HT-29 (cell line): ENCODE results near the gene ITGA1. TPM values are rescaled to one million over a fixed set of nuclear protein-coding genes. Genes with fewer than 3 reads are reported as not detected.
"Not testable (repeated sequence)": the region's sequence is repeated elsewhere in the genome, so short reads cannot be mapped to it uniquely, and the experiment has no call there.

ENCODE experiments used
- DNase-seq: peaks from one replicate; pipeline ENCODE4 v3.0.0-alpha.2; 2015; ENCODE audit warnings: low spot score
- total RNA-seq: library from RNA; depleted of rRNA; stranded (reverse); fragments of >200 nt; shearing (Covaris generic); gene quantifications from 2 replicates; pipeline ENCODE4 v1.2.3, GENCODE V29; 2014; rRNA removed

ITGA1 gene
- 22.6 and 39.5 TPM in 2 replicates for total RNA-seq

GRCh38 chr5:52787600-52788504, at the start of gene ITGA1, which contains the start of gene PELO:
Gene ITGA1 (plus strand): TSS chr5:52787916. CDS start chr5:52788354, 438 bp downstream.
Gene PELO (plus strand): TSS chr5:52787916. CDS start chr5:52800395, 12,479 bp downstream.
- peak; percentile 91 for DNase-seq

- no peak for DNase-seq
Measured at GRCh38 chr5:52738095-52738506, 49.6 kb upstream of the ITGA1 start.

GRCh38 chr5:52740007-52740406, 47.7 kb upstream of the ITGA1 start:
- DNase-seq = no peak

- DNase-seq = no peak
Measured at GRCh38 chr5:52743012-52743411, 44.7 kb upstream of the ITGA1 start.

GRCh38 chr5:52743529-52743928, 44.2 kb upstream of the ITGA1 start:
- DNase-seq = no peak

GRCh38 chr5:52743970-52744369, 43.7 kb upstream of the ITGA1 start:
- DNase-seq = no peak

- DNase-seq = not testable (repeated sequence)
Measured at GRCh38 chr5:52744867-52745458, 42.8 kb upstream of the ITGA1 start.

GRCh38 chr5:52746539-52746938, 41.2 kb upstream of the ITGA1 start:
- no peak for DNase-seq

- DNase-seq = no peak
Measured at GRCh38 chr5:52748590-52748989, 39.1 kb upstream of the ITGA1 start.

GRCh38 chr5:52749666-52750065, 38.0 kb upstream of the ITGA1 start:
- DNase-seq = no peak

- DNase-seq = no peak
Measured at GRCh38 chr5:52751137-52751536, 36.6 kb upstream of the ITGA1 start.

GRCh38 chr5:52754051-52754450, 33.7 kb upstream of the ITGA1 start:
- no peak for DNase-seq

GRCh38 chr5:52757527-52757926, 30.2 kb upstream of the ITGA1 start:
- DNase-seq = no peak

- DNase-seq = no peak
Measured at GRCh38 chr5:52758014-52758413, 29.7 kb upstream of the ITGA1 start.

GRCh38 chr5:52759331-52759730, 28.4 kb upstream of the ITGA1 start:
- DNase-seq = no peak

- no peak for DNase-seq
Measured at GRCh38 chr5:52760695-52761366, 26.9 kb upstream of the ITGA1 start.

GRCh38 chr5:52767217-52767743, 20.4 kb upstream of the ITGA1 start:
- DNase-seq = no peak

- DNase-seq = no peak
Measured at GRCh38 chr5:52767766-52768480, 19.8 kb upstream of the ITGA1 start.

GRCh38 chr5:52769061-52769460, 18.7 kb upstream of the ITGA1 start:
- DNase-seq = no peak

GRCh38 chr5:52770287-52770939, 17.3 kb upstream of the ITGA1 start:
- DNase-seq = no peak
